ENCODE results near the gene PPFIA2.

Gene PPFIA2

GRCh38 chr12:81520064-81520945, 238.8 kb downstream of the PPFIA2 start:
- TF ChIP-seq TCF12 (IDR thresholded peaks at IDR 0.05; ENCODE audit: low read depth) (no peak), MAX (IDR thresholded peaks at IDR 0.05) (no peak), ZBTB7A (IDR thresholded peaks at IDR 0.05; ENCODE audit: low read depth) (no peak), NFIC (IDR thresholded peaks at IDR 0.05) (no peak), USF1 (IDR thresholded peaks at IDR 0.05) (no peak)

GRCh38 chr12:81518638-81519037, 240.5 kb downstream of the PPFIA2 start:
- TF ChIP-seq ZBTB7A (IDR thresholded peaks at IDR 0.05; ENCODE audit: low read depth) (no peak), MAX (IDR thresholded peaks at IDR 0.05) (no peak), FOXM1 (IDR thresholded peaks at IDR 0.05; ENCODE audit: borderline replicate concordance, low read depth) (no peak), TCF12 (IDR thresholded peaks at IDR 0.05; ENCODE audit: low read depth) (no peak), NFIC (IDR thresholded peaks at IDR 0.05) (no peak), REST (IDR thresholded peaks at IDR 0.05; ENCODE audit: low read depth) (no peak), TEAD4 (IDR thresholded peaks at IDR 0.05) (no peak), CEBPB (IDR thresholded peaks at IDR 0.05) (no peak), TAF1 (IDR thresholded peaks at IDR 0.05; ENCODE audit: low read depth) (no peak), RAD21 (IDR thresholded peaks at IDR 0.05; ENCODE audit: low read depth) (no peak), CREB1 (IDR thresholded peaks at IDR 0.05; ENCODE audit: low read depth) (no peak), EP300 (IDR thresholded peaks at IDR 0.05; ENCODE audit: borderline replicate concordance) (no peak), YY1 (IDR thresholded peaks at IDR 0.05; ENCODE audit: low read depth) (no peak)

GRCh38 chr12:81517296-81517695, 241.9 kb downstream of the PPFIA2 start:
- TF ChIP-seq MAX (IDR thresholded peaks at IDR 0.05) (no peak), CEBPB (IDR thresholded peaks at IDR 0.05) (no peak), ZBTB7A (IDR thresholded peaks at IDR 0.05; ENCODE audit: low read depth) (no peak), REST (IDR thresholded peaks at IDR 0.05; ENCODE audit: low read depth) (no peak), NFIC (IDR thresholded peaks at IDR 0.05) (no peak), YY1 (IDR thresholded peaks at IDR 0.05; ENCODE audit: low read depth) (no peak), TAF1 (IDR thresholded peaks at IDR 0.05; ENCODE audit: low read depth) (no peak), CREB1 (IDR thresholded peaks at IDR 0.05; ENCODE audit: low read depth) (no peak), TEAD4 (IDR thresholded peaks at IDR 0.05) (no peak), TCF12 (IDR thresholded peaks at IDR 0.05; ENCODE audit: low read depth) (no peak), RAD21 (IDR thresholded peaks at IDR 0.05; ENCODE audit: low read depth) (no peak), EP300 (IDR thresholded peaks at IDR 0.05; ENCODE audit: borderline replicate concordance) (no peak), FOXM1 (IDR thresholded peaks at IDR 0.05; ENCODE audit: borderline replicate concordance, low read depth) (no peak)

GRCh38 chr12:81502912-81503695, 256.0 kb downstream of the PPFIA2 start:
- no peak for TF ChIP-seq TEAD4 (IDR thresholded peaks at IDR 0.05)
- TF ChIP-seq NFIC (IDR thresholded peaks at IDR 0.05): no peak
- no peak for TF ChIP-seq EGR1 (IDR thresholded peaks at IDR 0.05)
- no peak for TF ChIP-seq TCF12 (IDR thresholded peaks at IDR 0.05; ENCODE audit: low read depth)
- TF ChIP-seq EP300 (IDR thresholded peaks at IDR 0.05; ENCODE audit: borderline replicate concordance): no peak
- no peak for TF ChIP-seq TAF1 (IDR thresholded peaks at IDR 0.05; ENCODE audit: low read depth)
- TF ChIP-seq FOXM1 (IDR thresholded peaks at IDR 0.05; ENCODE audit: borderline replicate concordance, low read depth): no peak
- no peak for TF ChIP-seq CEBPB (IDR thresholded peaks at IDR 0.05)
- no peak for TF ChIP-seq RAD21 (IDR thresholded peaks at IDR 0.05; ENCODE audit: low read depth)
- TF ChIP-seq MAX (IDR thresholded peaks at IDR 0.05): no peak
- no peak for TF ChIP-seq CREB1 (IDR thresholded peaks at IDR 0.05; ENCODE audit: low read depth)
- no peak for TF ChIP-seq YY1 (IDR thresholded peaks at IDR 0.05; ENCODE audit: low read depth)
- no peak for TF ChIP-seq REST (IDR thresholded peaks at IDR 0.05; ENCODE audit: low read depth)
- no peak for TF ChIP-seq USF1 (IDR thresholded peaks at IDR 0.05)
- TF ChIP-seq ZBTB7A (IDR thresholded peaks at IDR 0.05; ENCODE audit: low read depth): no peak
